Measurements from ENCODE around the gene CSPG5. TPM values are rescaled to one million over a fixed set of nuclear protein-coding genes. Genes with fewer than 3 reads are reported as not detected.
A peak's percentile ranks its signal among the peaks of the same experiment; 100 is the strongest.

Gene CSPG5
- total RNA-seq (10 to 100 TPM in 1 of 2 donors, 1 to 10 TPM in 1; 3.8 to 19.2 TPM), polyA plus RNA-seq (ENCODE audit: insufficient read length in 6 of 6) (1 to 10 TPM in 5 of 6 donors, under 1 TPM in 1; 0.80 to 1.4 (median 1.1) TPM)
- long read RNA-seq, donor 1: 0 reads
- long read RNA-seq, donor 2: 0 reads
- long read RNA-seq, donor 3, full-length matches to known transcripts: 2 of 2 reads
- long read RNA-seq, donor 3, partial matches to known transcripts: 0 of 2 reads
- long read RNA-seq, donor 3, other reads (novel, unspliced or antisense): 0 of 2 reads
- long read RNA-seq, donor 4: 0 reads
- long read RNA-seq, donor 5: 0 reads
- long read RNA-seq, donor 6: 0 reads
- long read RNA-seq, donor 7: 0 reads
- long read RNA-seq, donor 8, full-length matches to known transcripts: 1 of 1 reads
- long read RNA-seq, donor 8, partial matches to known transcripts: 0 of 1 reads
- long read RNA-seq, donor 8, other reads (novel, unspliced or antisense): 0 of 1 reads
- long read RNA-seq, donor 9: 0 reads
- long read RNA-seq, donor 10: 0 reads
- long read RNA-seq, donor 11, full-length matches to known transcripts: 177 of 273 reads
- long read RNA-seq, donor 11, partial matches to known transcripts: 96 of 273 reads
- long read RNA-seq, donor 11, other reads (novel, unspliced or antisense): 0 of 273 reads
- long read RNA-seq, donor 12: 0 reads

GRCh38 chr3:47578691-47579632, at the start of gene CSPG5:
Gene CSPG5, minus strand, starts transcription at chr3:47578865. Its CDS starts 172 bp downstream, at chr3:47578693.
- Histone ChIP-seq H3K36me3 (no peaks in the 10 kb centered on the region), H3K9me3 (no peaks in the 10 kb centered on the region), H3K4me3 (peak within 1 kb of the TSS; percentile 36 to 56), H3K27ac (no peak within 1 kb of the TSS), H3K4me1 (peaks cover 4 to 15% of the 10 kb centered on the region in 2 donors), H3K27me3 (peaks cover 23 to 58% of the 10 kb centered on the region in 2 donors)
- intact Hi-C loops (cut with DNase I): no loop called here
- peak; percentile 58 for ATAC-seq
- TF ChIP-seq CTCF (IDR thresholded peaks at IDR 0.05): no peak
- peak in 2 of 4 donors; percentile 22 to 86 for DNase-seq

GRCh38 chr3:47628426-47628825, 49.8 kb upstream of the CSPG5 start:
- no peaks in the 10 kb centered on the region for H3K27me3 ChIP-seq
- DNase-seq (no peak), ATAC-seq (peak; percentile 66)
- H3K4me1 ChIP-seq: no peaks in the 10 kb centered on the region
- H3K27ac ChIP-seq: peak overlapping the region in 1 of 2 donors; percentile 3
- no peaks in the 10 kb centered on the region for H3K9me3 ChIP-seq
- H3K4me3 ChIP-seq: no peak overlapping the region
- intact Hi-C loops (cut with DNase I): no loop called here
- no peak for TF ChIP-seq CTCF (IDR thresholded peaks at IDR 0.05)
- H3K36me3 ChIP-seq: peaks cover 0 to 67% of the 10 kb centered on the region in 2 donors

- intact Hi-C loops (cut with DNase I): no loop called here
- DNase-seq (peak in 2 of 4 donors; percentile 28 to 71), ATAC-seq (peak; percentile 44)
- Histone ChIP-seq H3K27me3 (no peaks in the 10 kb centered on the region), H3K9me3 (no peaks in the 10 kb centered on the region), H3K4me3 (no peak overlapping the region), H3K4me1 (no peaks in the 10 kb centered on the region), H3K36me3 (peaks cover 0 to 82% of the 10 kb centered on the region in 2 donors), H3K27ac (no peak overlapping the region)
- TF ChIP-seq CTCF (IDR thresholded peaks at IDR 0.05): no peak
Measured at GRCh38 chr3:47622671-47623461, 44.2 kb upstream of the CSPG5 start.

GRCh38 chr3:47617086-47618010, 38.7 kb upstream of the CSPG5 start:
- TF ChIP-seq CTCF (IDR thresholded peaks at IDR 0.05): no peak
- no peaks in the 10 kb centered on the region for H3K4me1 ChIP-seq
- H3K27ac ChIP-seq: no peak overlapping the region
- peak; percentile 45 for ATAC-seq
- no peaks in the 10 kb centered on the region for H3K27me3 ChIP-seq
- no peaks in the 10 kb centered on the region for H3K9me3 ChIP-seq
- intact Hi-C loops (cut with DNase I): no loop called here
- H3K36me3 ChIP-seq: peaks cover 0 to 71% of the 10 kb centered on the region in 2 donors
- no peak overlapping the region for H3K4me3 ChIP-seq
- no peak for DNase-seq

Data from left lung (tissue), 14 donors.